ENCODE results near the gene ARX. TPM values are rescaled to one million over a fixed set of nuclear protein-coding genes. Genes with fewer than 3 reads are reported as not detected.

ARX gene
- total and polyA plus RNA-seq, 9 of the 15 experiments (the other 6 are each of a cell fraction or from before 2014, with no cell fraction given), result 0.03 TPM; not detected in 8

GRCh38 chrX:25009407-25009806 lies 6.4 kb downstream of the ARX start:
- WGBS (ENCODE audit: insufficient coverage, low coverage, missing lambda C conversion rate), result 14% methylated on average over 7 of the region's 7 CpGs
- intact Hi-C loops (cut with micrococcal nuclease) (no loop called here), in situ Hi-C loops (cut with MboI) (no loop called here)
- H3K4me2 ChIP-seq (ENCODE audit: insufficient read depth, low read length), result no peak overlapping the region
- H2AFZ ChIP-seq (ENCODE audit: low read depth, low read length), result no peak overlapping the region
- no TSS peak for BruUV-seq (replicated peaks)
- POLR2A ChIA-PET, result no interaction called here
- H3K9me3 ChIP-seq (replicated peaks; ENCODE audit: control insufficient read depth, insufficient read depth, low read depth, low read length), result no peaks in the 10 kb centered on the region
- H3K4me1 ChIP-seq (replicated peaks in 1 of 2; ENCODE audit: control insufficient read depth in 2 of 2, insufficient read depth in 2 of 2, low read length in 2 of 2), result peaks cover 0 to 20% of the 10 kb centered on the region in 2 experiments; a peak in 2 of 5 replicates
- FAIRE-seq (no peak), ATAC-seq (no peak), DNase-seq (ENCODE audit: extremely low read depth in 1 of 4, low spot score in 3 of 4) (no peak)
- no peak for TF ChIP-seq ZNF695 (CRISPR knock-in tag; IDR thresholded peaks at IDR 0.05)
- no peak for TF ChIP-seq JUND (IDR thresholded peaks at IDR 0.05; ENCODE audit: borderline replicate concordance, low read depth, low read length)
- no peak for TF ChIP-seq JUND (tag; IDR thresholded peaks at IDR 0.05; ENCODE audit: borderline replicate concordance, low read depth, low read length)
- no peak for TF ChIP-seq GTF2A2 (tag; IDR thresholded peaks at IDR 0.05)
- no peak for TF ChIP-seq ZC3H4 (CRISPR knock-in tag; IDR thresholded peaks at IDR 0.05; ENCODE audit: borderline replicate concordance)
- no peak for TF ChIP-seq FIP1L1 (IDR thresholded peaks at IDR 0.05; ENCODE audit: low read depth, low read length, poor library complexity, severe bottlenecking)
- no peak for TF ChIP-seq GTF2E2 (tag; IDR thresholded peaks at IDR 0.05)
- TF ChIP-seq TGIF2 (CRISPR knock-in tag; IDR thresholded peaks at IDR 0.05), result no peak
- TF ChIP-seq POLR2B (IDR thresholded peaks at IDR 0.05; ENCODE audit: low read depth, partially characterized antibody), result no peak
- TF ChIP-seq OTX1 (CRISPR knock-in tag; IDR thresholded peaks at IDR 0.05), result no peak
- no peak for TF ChIP-seq E4F1 (CRISPR knock-in tag; IDR thresholded peaks at IDR 0.05; ENCODE audit: borderline replicate concordance)
- no peak for TF ChIP-seq NCOA6 (IDR thresholded peaks at IDR 0.05)
- no peak for TF ChIP-seq KDM4B (IDR thresholded peaks at IDR 0.05; ENCODE audit: borderline replicate concordance in 2 of 2, low read depth in 1 of 2)
- TF ChIP-seq MBD2 (IDR thresholded peaks at IDR 0.05; ENCODE audit: borderline replicate concordance, low read depth), result no peak
- no peak for TF ChIP-seq ZBED1 (IDR thresholded peaks at IDR 0.05)
- no peak for TF ChIP-seq MXD1 (CRISPR knock-in tag; IDR thresholded peaks at IDR 0.05; ENCODE audit: borderline replicate concordance, poor library complexity, severe bottlenecking)
- no peaks in the 10 kb centered on the region for H3K79me2 ChIP-seq (ENCODE audit: control insufficient read depth, insufficient read depth, low read length)
- H3K9me1 ChIP-seq (ENCODE audit: control insufficient read depth, insufficient read depth, low read length), result no peaks in the 10 kb centered on the region
- CTCF ChIA-PET (ENCODE audit: low intra/inter-chr PET ratio), result no interaction called here
- H3K27me3 ChIP-seq (ENCODE audit: control insufficient read depth in 2 of 2, insufficient read depth in 2 of 2, low read length in 2 of 2), result peaks cover 8 to 53% of the 10 kb centered on the region in 2 experiments
- H4K20me1 ChIP-seq (replicated peaks; ENCODE audit: control insufficient read depth, insufficient read depth, low read length), result no peaks in the 10 kb centered on the region
- no peak overlapping the region for H3K4me3 ChIP-seq
- no peak overlapping the region for H3K27ac ChIP-seq (ENCODE audit: extremely low read depth, low read depth, low read length)
- no peak overlapping the region for H3K9ac ChIP-seq (ENCODE audit: insufficient read depth in 1 of 2, low read depth in 2 of 2, low read length in 2 of 2)
- H3K36me3 ChIP-seq (ENCODE audit: control insufficient read depth, insufficient read depth, low read length), result no peaks in the 10 kb centered on the region
